PC-3 (cell line): ENCODE measurements around the gene APOD. TPM values are rescaled to one million over a fixed set of nuclear protein-coding genes. Genes with fewer than 3 reads are reported as not detected.

ENCODE experiments used
- ATAC-seq: fragments of 200-7000 bp; cut with Tn5 transposase; 2 replicates; pipeline ENCODE4 v1.9.1; 2020; ENCODE audit warnings: mild to moderate bottlenecking, moderate library complexity
- BruUV-seq: library from RNA; stranded (reverse); fragments of 400-500 nt; replicated peaks from 2 replicates; lab custom pipeline; 2021; lab: Mats Ljungman, UMichigan
- CTCF ChIA-PET: fragments of 300-600 bp; sonication (Branson Sonifier 250); formaldehyde crosslinking; loops from one replicate; lab custom pipeline; 2022; ENCODE audit warnings: antibody characterized with exemption; lab: Charles Lee
- POLR2A ChIA-PET: fragments of 300-600 bp; sonication (Branson Sonifier 250); formaldehyde crosslinking; loops from one replicate; lab custom pipeline; 2022; ENCODE audit warnings: antibody characterized with exemption; ENCODE audit not compliant: unreplicated experiment; lab: Charles Lee
- DNase-seq: peaks from one replicate; pipeline ENCODE4 v3.0.0-alpha.2; 2015
- H2AFZ ChIP-seq: fragments of 300-600 bp; sonication (generic); 2 replicates; pipeline ENCODE4 v1.6.0; 2016; ENCODE audit warnings: antibody characterized with exemption, low read length
- H3F3A ChIP-seq: fragments of 300-600 bp; sonication (generic); one replicate; pipeline ENCODE4 v1.6.0; 2017; ENCODE audit warnings: antibody characterized with exemption, low read length, control low read depth, mild to moderate bottlenecking; ENCODE audit not compliant: unreplicated experiment
- H3K27ac ChIP-seq: fragments of 300-600 bp; sonication (generic); 2 replicates; pipeline ENCODE4 v1.5.1; 2016; ENCODE audit warnings: mild to moderate bottlenecking, low read length
- H3K27me3 ChIP-seq: fragments of 300-600 bp; sonication (generic); 2 replicates; pipeline ENCODE4 v1.6.1; 2016; ENCODE audit warnings: low read length, mixed read lengths
- H3K36me3 ChIP-seq: fragments of 300-600 bp; sonication (generic); 2 replicates; pipeline ENCODE4 v1.6.1; 2016; ENCODE audit warnings: low read depth, mixed run types, low read length, mixed read lengths
- H3K4me1 ChIP-seq: fragments of 300-600 bp; sonication (generic); 2 replicates; pipeline ENCODE4 v1.5.1; 2016; ENCODE audit warnings: low read length; ENCODE audit not compliant: insufficient read depth
- H3K4me2 ChIP-seq: fragments of 300-600 bp; sonication (generic); 2 replicates; pipeline ENCODE4 v1.6.0; 2016; ENCODE audit warnings: low read length
- H3K4me3 ChIP-seq: fragments of 300-600 bp; sonication (generic); 2 replicates; pipeline ENCODE4 v1.5.1; 2016; ENCODE audit warnings: mild to moderate bottlenecking, low read length, mixed read lengths
- H3K79me2 ChIP-seq: fragments of 300-600 bp; sonication (generic); 2 replicates; pipeline ENCODE4 v1.6.1; 2017; ENCODE audit warnings: low read length, mixed read lengths
- H3K9ac ChIP-seq: fragments of 300-600 bp; sonication (generic); 2 replicates; pipeline ENCODE4 v1.6.0; 2016; ENCODE audit warnings: mild to moderate bottlenecking, low read length
- H3K9me2 ChIP-seq: fragments of 300-600 bp; sonication (generic); replicated peaks from 2 replicates; pipeline ENCODE4 v1.6.1; 2016; ENCODE audit warnings: mixed run types, low read length, mixed read lengths
- H3K9me3 ChIP-seq: fragments of 300-600 bp; sonication (generic); 2 replicates; pipeline ENCODE4 v1.6.1; 2016; ENCODE audit warnings: low read length, mixed read lengths
- H4K20me1 ChIP-seq: fragments of 300-600 bp; sonication (generic); 2 replicates; pipeline ENCODE4 v1.6.1; 2016; ENCODE audit warnings: low read length, mixed read lengths
- EZH2 ChIP-seq: fragments of 300-600 bp; sonication (generic); IDR thresholded peaks from one replicate; pipeline ENCODE4 v1.6.1; 2017; ENCODE audit warnings: antibody characterized with exemption, mild to moderate bottlenecking, low read length; ENCODE audit not compliant: unreplicated experiment
- EZH2phosphoT487 ChIP-seq: fragments of 300-600 bp; sonication (generic); IDR thresholded peaks from 2 replicates; pipeline ENCODE4 v1.6.1; 2018; ENCODE audit warnings: mild to moderate bottlenecking, antibody characterized with exemption, low read length, borderline replicate concordance
- intact Hi-C: fragments of 100-400 bp; cut with micrococcal nuclease; formaldehyde crosslinking; loops from 2 replicates; pipeline ENCODE4 v1.9.0; 2023
- total RNA-seq: library from RNA; depleted of rRNA; stranded (reverse); fragments of >200 nt; gene quantifications from 2 replicates; pipeline ENCODE4 v1.2.3, GENCODE V29; 2014
- TF ChIP-seq, protein P1 (sequence below): fragments of 300-600 bp; sonication (generic); conservative IDR thresholded peaks from 2 replicates; pipeline ENCODE4 v1.5.1; 2017; ENCODE audit warnings: antibody characterized with exemption, low read depth, mild to moderate bottlenecking, low read length

Gene APOD
- total RNA-seq, 1 experiment from 2014 or later = not detected

DNA sequence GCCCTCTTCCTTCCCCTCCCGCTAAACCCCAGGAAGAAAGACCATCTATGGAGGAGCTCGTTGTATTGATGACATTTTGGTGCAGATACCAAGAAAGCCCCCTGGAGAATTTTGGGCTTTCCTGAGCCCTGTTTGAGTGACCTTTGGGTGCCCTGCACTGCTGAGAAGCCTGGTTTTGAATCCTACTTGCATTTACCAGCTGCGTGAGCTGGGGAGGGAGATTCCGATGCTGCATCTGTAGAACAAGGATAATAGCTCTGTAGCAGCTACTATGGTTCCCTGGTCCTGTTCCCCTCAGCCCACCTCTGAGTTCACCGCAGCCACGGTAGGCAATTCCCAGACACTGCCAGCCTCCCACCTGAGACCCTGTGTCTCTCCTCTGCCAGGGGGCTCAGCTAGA is 5.2 kb downstream of the APOD start:
- Histone ChIP-seq H3K27ac (no peak overlapping the region), H3K27me3 (no peaks in the 10 kb centered on the region), H3K4me1 (peaks cover 3% of the 10 kb centered on the region; the same call in 1 of the 2 replicates), H3K79me2 (no peaks in the 10 kb centered on the region), H4K20me1 (no peaks in the 10 kb centered on the region), H3K36me3 (no peaks in the 10 kb centered on the region), H3K4me2 (no peak overlapping the region), H3K9me3 (no peaks in the 10 kb centered on the region), H2AFZ (no peak overlapping the region), H3K9ac (no peak overlapping the region), H3K9me2 (no peaks in the 10 kb centered on the region), H3F3A (no peaks in the 10 kb centered on the region), H3K4me3 (no peak overlapping the region)
- TF ChIP-seq EZH2 (no peak), EZH2phosphoT487 (no peak)
- TF ChIP-seq, protein P1, sequence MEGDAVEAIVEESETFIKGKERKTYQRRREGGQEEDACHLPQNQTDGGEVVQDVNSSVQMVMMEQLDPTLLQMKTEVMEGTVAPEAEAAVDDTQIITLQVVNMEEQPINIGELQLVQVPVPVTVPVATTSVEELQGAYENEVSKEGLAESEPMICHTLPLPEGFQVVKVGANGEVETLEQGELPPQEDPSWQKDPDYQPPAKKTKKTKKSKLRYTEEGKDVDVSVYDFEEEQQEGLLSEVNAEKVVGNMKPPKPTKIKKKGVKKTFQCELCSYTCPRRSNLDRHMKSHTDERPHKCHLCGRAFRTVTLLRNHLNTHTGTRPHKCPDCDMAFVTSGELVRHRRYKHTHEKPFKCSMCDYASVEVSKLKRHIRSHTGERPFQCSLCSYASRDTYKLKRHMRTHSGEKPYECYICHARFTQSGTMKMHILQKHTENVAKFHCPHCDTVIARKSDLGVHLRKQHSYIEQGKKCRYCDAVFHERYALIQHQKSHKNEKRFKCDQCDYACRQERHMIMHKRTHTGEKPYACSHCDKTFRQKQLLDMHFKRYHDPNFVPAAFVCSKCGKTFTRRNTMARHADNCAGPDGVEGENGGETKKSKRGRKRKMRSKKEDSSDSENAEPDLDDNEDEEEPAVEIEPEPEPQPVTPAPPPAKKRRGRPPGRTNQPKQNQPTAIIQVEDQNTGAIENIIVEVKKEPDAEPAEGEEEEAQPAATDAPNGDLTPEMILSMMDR = no peak
- ATAC-seq = no peak
- intact Hi-C loops = no loop called here
- DNase-seq = no peak
- no TSS peak for BruUV-seq
- ChIA-PET CTCF (no interaction called here), POLR2A (no interaction called here)

DNA sequence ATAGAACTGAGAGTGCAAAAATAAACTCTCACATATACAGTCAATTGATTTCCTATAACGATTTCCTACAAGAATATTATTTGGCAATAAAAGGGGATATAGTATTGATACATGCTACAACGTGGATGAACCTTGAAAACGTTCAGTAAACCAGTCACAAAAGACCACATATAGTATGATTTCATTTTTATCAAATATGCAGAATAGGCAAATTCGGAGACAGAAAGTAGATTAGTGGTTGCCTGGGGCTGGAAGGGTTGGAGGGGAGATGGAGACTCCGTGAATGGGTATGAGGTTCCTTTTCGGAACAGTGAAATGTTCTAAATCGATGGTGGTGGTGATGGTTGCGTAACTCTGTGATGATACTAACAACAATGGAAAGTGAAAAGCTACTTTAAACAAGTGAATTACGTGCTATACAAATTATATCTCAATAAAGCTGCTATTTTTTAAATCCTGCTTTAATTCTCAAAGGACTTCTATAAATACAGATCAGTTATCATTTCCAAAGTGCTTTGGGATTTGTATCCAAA is 6.0 kb downstream of the APOD start:
- no peak overlapping the region for H3K4me2 ChIP-seq
- CTCF ChIA-PET = no interaction called here
- no peak overlapping the region for H2AFZ ChIP-seq
- TF ChIP-seq EZH2phosphoT487 = no peak
- no peak for TF ChIP-seq EZH2
- TF ChIP-seq, protein P1 = no peak
- no peaks in the 10 kb centered on the region for H4K20me1 ChIP-seq
- POLR2A ChIA-PET = no interaction called here
- H3K79me2 ChIP-seq = no peaks in the 10 kb centered on the region
- no peak overlapping the region for H3K9ac ChIP-seq
- DNase-seq (no peak), ATAC-seq (no peak)
- no peaks in the 10 kb centered on the region for H3K27me3 ChIP-seq
- intact Hi-C loops = no loop called here
- no peaks in the 10 kb centered on the region for H3F3A ChIP-seq
- no peaks in the 10 kb centered on the region for H3K9me2 ChIP-seq
- H3K4me3 ChIP-seq = no peak overlapping the region
- H3K9me3 ChIP-seq = no peaks in the 10 kb centered on the region
- H3K4me1 ChIP-seq = no peaks in the 10 kb centered on the region
- H3K36me3 ChIP-seq = no peaks in the 10 kb centered on the region
- BruUV-seq = no TSS peak
- no peak overlapping the region for H3K27ac ChIP-seq

DNA sequence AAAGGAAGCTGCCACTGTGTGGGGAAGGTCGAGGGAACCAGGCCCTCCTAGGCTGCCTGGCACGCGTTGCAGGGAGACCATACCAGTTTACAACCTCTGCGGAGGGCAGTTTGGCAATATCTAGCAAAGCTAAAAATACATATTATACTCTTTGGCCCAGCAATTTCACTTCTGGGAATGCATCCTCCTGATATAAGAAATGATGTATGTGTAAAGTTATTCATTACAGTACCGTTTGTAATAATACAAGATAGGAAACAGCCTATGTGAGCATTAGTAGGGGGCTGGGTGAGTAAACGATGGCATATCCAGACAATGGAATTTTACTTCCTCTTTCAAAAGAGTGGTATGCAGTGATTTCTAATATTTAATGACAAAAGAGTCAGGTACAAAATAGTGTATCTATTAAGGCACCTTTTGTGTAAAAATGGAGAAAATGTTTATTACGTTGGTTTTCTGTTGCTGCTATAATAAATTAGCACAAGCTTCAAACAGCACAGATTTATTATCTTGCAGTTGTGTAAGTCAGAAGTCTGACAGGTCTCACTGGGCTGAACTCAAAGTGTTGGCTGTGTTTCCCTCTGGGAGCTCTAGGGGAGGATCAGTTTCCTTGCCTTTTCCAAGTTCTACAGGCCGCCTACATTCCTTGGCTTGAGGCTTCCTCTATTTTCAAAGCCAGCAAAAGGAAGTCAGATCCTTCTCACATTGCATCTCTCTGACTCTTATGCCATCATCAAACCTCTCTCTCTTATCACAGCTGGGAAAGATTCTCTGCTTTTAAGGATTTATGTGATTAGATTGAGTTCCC is 9.0 kb downstream of the APOD start:
- CTCF ChIA-PET = no interaction called here
- no peaks in the 10 kb centered on the region for H3K9me3 ChIP-seq
- H3K27me3 ChIP-seq = no peaks in the 10 kb centered on the region
- no TSS peak for BruUV-seq
- H3K79me2 ChIP-seq = no peaks in the 10 kb centered on the region
- ATAC-seq (no peak), DNase-seq (no peak)
- no peak overlapping the region for H2AFZ ChIP-seq
- H3K4me1 ChIP-seq = no peaks in the 10 kb centered on the region
- no peak overlapping the region for H3K4me3 ChIP-seq
- H4K20me1 ChIP-seq = no peaks in the 10 kb centered on the region
- H3K36me3 ChIP-seq = no peaks in the 10 kb centered on the region
- intact Hi-C loops = no loop called here
- H3K9me2 ChIP-seq = no peaks in the 10 kb centered on the region
- TF ChIP-seq EZH2phosphoT487 (no peak), EZH2 (no peak)
- TF ChIP-seq, protein P1 = no peak
- H3K27ac ChIP-seq = no peak overlapping the region
- POLR2A ChIA-PET = no interaction called here
- H3F3A ChIP-seq = no peaks in the 10 kb centered on the region
- H3K9ac ChIP-seq = no peak overlapping the region
- no peak overlapping the region for H3K4me2 ChIP-seq
